Dedifferentiated amniotic fluid mesenchymal stem cell (primary cell): ENCODE data around the gene OR2A1.
"Not testable (repeated sequence)": the region's sequence is repeated elsewhere in the genome, so short reads cannot be mapped to it uniquely, and the experiment has no call there.

Source experiments
- DNase-seq: peaks from one replicate; pipeline ENCODE4 v3.0.0-alpha.2; 2016; ENCODE audit errors: extremely low spot score

OR2A1 gene

GRCh38 chr7:144323359-144323758, 11.1 kb downstream of the OR2A1 start:
- not testable (repeated sequence) for DNase-seq

GRCh38 chr7:144325868-144326267, 13.6 kb downstream of the OR2A1 start:
- not testable (repeated sequence) for DNase-seq

GRCh38 chr7:144330044-144330443, 17.8 kb downstream of the OR2A1 start:
- DNase-seq: not testable (repeated sequence)

GRCh38 chr7:144331221-144331995, 19.2 kb downstream of the OR2A1 start:
- not testable (repeated sequence) for DNase-seq

GRCh38 chr7:144331996-144332288, 19.7 kb downstream of the OR2A1 start:
- DNase-seq: not testable (repeated sequence)

- not testable (repeated sequence) for DNase-seq
Observed at GRCh38 chr7:144348625-144349024, 36.4 kb downstream of the OR2A1 start.

GRCh38 chr7:144351667-144352066, 39.4 kb downstream of the OR2A1 start:
- not testable (repeated sequence) for DNase-seq

GRCh38 chr7:144355176-144355822, 43.1 kb downstream of the OR2A1 start, which contains the start of gene ARHGEF5:
TSS of gene ARHGEF5 (plus strand) at chr7:144355402. CDS start at chr7:144362670, 7,268 bp downstream.
- not testable (repeated sequence) for DNase-seq

GRCh38 chr7:144356185-144356584, 44.0 kb downstream of the OR2A1 start:
- DNase-seq: not testable (repeated sequence)

GRCh38 chr7:144356860-144357259, 44.6 kb downstream of the OR2A1 start:
- DNase-seq: not testable (repeated sequence)

GRCh38 chr7:144362061-144362460, 49.8 kb downstream of the OR2A1 start:
- DNase-seq: not testable (repeated sequence)

GRCh38 chr7:144365523-144365922, 53.3 kb downstream of the OR2A1 start:
- DNase-seq: not testable (repeated sequence)

- DNase-seq: not testable (repeated sequence)
Observed at GRCh38 chr7:144367250-144367649, 55.0 kb downstream of the OR2A1 start.

- not testable (repeated sequence) for DNase-seq
Observed at GRCh38 chr7:144369221-144369620, 57.0 kb downstream of the OR2A1 start.
